HG03103 (cell line): Measurements from ENCODE around the gene CCDC127.
"Not testable (repeated sequence)": the region's sequence is repeated elsewhere in the genome, so short reads cannot be mapped to it uniquely, and the experiment has no call there.

Experiments
- ATAC-seq: cut with Tn5 transposase; IDR thresholded peaks from one replicate; pipeline ENCODE4 v1.9.1; 2021; ENCODE audit warnings: low read depth; ENCODE audit not compliant: unreplicated experiment

The CCDC127 gene

GRCh38 chr5:174876-175465 is 43.0 kb downstream of the CCDC127 start:
- ATAC-seq: no peak

GRCh38 chr5:174291-174600 is 43.7 kb downstream of the CCDC127 start:
- ATAC-seq: no peak

- ATAC-seq: no peak
Measured at GRCh38 chr5:173392-174290, 44.3 kb downstream of the CCDC127 start.

- no peak for ATAC-seq
Measured at GRCh38 chr5:172841-173251, 45.1 kb downstream of the CCDC127 start.

GRCh38 chr5:172421-172820 is 45.5 kb downstream of the CCDC127 start:
- ATAC-seq: no peak

GRCh38 chr5:171801-172331 is 46.1 kb downstream of the CCDC127 start:
- no peak for ATAC-seq

- no peak for ATAC-seq
Measured at GRCh38 chr5:170971-171800, 46.8 kb downstream of the CCDC127 start.

- no peak for ATAC-seq
Measured at GRCh38 chr5:169728-170094, 48.2 kb downstream of the CCDC127 start.

- ATAC-seq: no peak
Measured at GRCh38 chr5:169071-169727, 48.8 kb downstream of the CCDC127 start.

- ATAC-seq: no peak
Measured at GRCh38 chr5:167982-168660, 49.8 kb downstream of the CCDC127 start.

GRCh38 chr5:167511-167910 is 50.4 kb downstream of the CCDC127 start:
- ATAC-seq: no peak

GRCh38 chr5:166441-167372 is 51.2 kb downstream of the CCDC127 start:
- no peak for ATAC-seq

- not testable (repeated sequence) for ATAC-seq
Measured at GRCh38 chr5:164783-165182, 53.2 kb downstream of the CCDC127 start.

GRCh38 chr5:164244-164643 is 53.7 kb downstream of the CCDC127 start:
- ATAC-seq: no peak

- ATAC-seq: no peak
Measured at GRCh38 chr5:163841-164240, 54.1 kb downstream of the CCDC127 start.

GRCh38 chr5:163338-163620 is 54.7 kb downstream of the CCDC127 start:
- no peak for ATAC-seq

GRCh38 chr5:162565-163337 is 55.2 kb downstream of the CCDC127 start:
- ATAC-seq: no peak

GRCh38 chr5:162190-162564 is 55.8 kb downstream of the CCDC127 start:
- no peak for ATAC-seq

GRCh38 chr5:161803-162110 is 56.2 kb downstream of the CCDC127 start:
- ATAC-seq: no peak
